MCF 10A (cell line): Measurements from ENCODE around the gene IAH1. TPM values are rescaled to one million over a fixed set of nuclear protein-coding genes. Genes with fewer than 3 reads are reported as not detected.
A peak's percentile ranks its signal among the peaks of the same experiment; 100 is the strongest.

Source experiments
- BruUV-seq: library from RNA; stranded (reverse); fragments of 400-500 nt; replicated peaks from 2 replicates; lab custom pipeline; 2021; lab: Mats Ljungman, UMichigan
- CTCF ChIA-PET: fragments of 300-600 bp; sonication (Branson Sonifier 250); formaldehyde crosslinking; extraction: SDS; loops from one replicate; lab custom pipeline; 2021; ENCODE audit warnings: antibody characterized with exemption, inconsistent platforms; lab: Yijun Ruan, JAX
- POLR2A ChIA-PET: fragments of 300-600, 350-650 bp; sonication (Branson Sonifier 250); formaldehyde crosslinking; extraction: SDS; loops from one replicate; lab custom pipeline; 2020; ENCODE audit warnings: antibody characterized with exemption, inconsistent platforms; lab: Yijun Ruan, JAX
- DNase-seq: peaks from one replicate; pipeline ENCODE4 v3.0.0-alpha.2; 2018; ENCODE audit not compliant: unreplicated experiment
- H3K27ac Mint-ChIP-seq: one replicate; pipeline ENCODE4 v1.8.0; 2022; ENCODE audit warnings: mild to moderate bottlenecking, low read depth, mixed read lengths; ENCODE audit not compliant: unreplicated experiment
- H3K27me3 Mint-ChIP-seq: one replicate; pipeline ENCODE4 v1.8.0; 2022; ENCODE audit warnings: mixed read lengths; ENCODE audit not compliant: insufficient read depth, unreplicated experiment
- H3K36me3 Mint-ChIP-seq: one replicate; pipeline ENCODE4 v1.8.0; 2022; ENCODE audit warnings: mild to moderate bottlenecking, moderate library complexity, mixed read lengths; ENCODE audit not compliant: insufficient read depth, unreplicated experiment
- H3K4me1 Mint-ChIP-seq: one replicate; pipeline ENCODE4 v1.8.0; 2022; ENCODE audit warnings: mixed read lengths; ENCODE audit not compliant: insufficient read depth, unreplicated experiment
- H3K4me3 Mint-ChIP-seq: one replicate; pipeline ENCODE4 v1.8.0; 2022; ENCODE audit warnings: mild to moderate bottlenecking, moderate library complexity, mixed read lengths; ENCODE audit not compliant: unreplicated experiment
- H3K9me3 Mint-ChIP-seq: one replicate; pipeline ENCODE4 v1.8.0; 2022; ENCODE audit warnings: mixed read lengths; ENCODE audit not compliant: unreplicated experiment
- CTCF ChIP-seq: fragments of 200-600 bp; IDR thresholded peaks from one replicate; pipeline ENCODE4 v1.8.0; 2022; ENCODE audit warnings: antibody characterized with exemption, mild to moderate bottlenecking; ENCODE audit not compliant: unreplicated experiment
- intact Hi-C: fragments of 100-400 bp; cut with micrococcal nuclease; formaldehyde crosslinking; loops from 2 replicates; pipeline ENCODE4 v1.14.1; 2022
- total RNA-seq: library from RNA; stranded (reverse); gene quantifications from 2 replicates; pipeline ENCODE4 v1.2.3, GENCODE V29; 2022

The IAH1 gene
- total RNA-seq, 1 experiment from 2014 or later, result 74.7 TPM

GRCh38 chr2:9533663-9534062, 59.3 kb downstream of the IAH1 start:
- TF ChIP-seq CTCF, result no peak
- Mint-ChIP-seq H3K4me3 (no peak overlapping the region), H3K27me3 (no peaks in the 10 kb centered on the region), H3K4me1 (peaks cover 8% of the 10 kb centered on the region), H3K36me3 (peaks cover 48% of the 10 kb centered on the region), H3K27ac (no peak overlapping the region), H3K9me3 (no peaks in the 10 kb centered on the region)
- intact Hi-C loops, result no loop called here
- no peak for DNase-seq
- POLR2A ChIA-PET, result interaction anchor here (0.7 to 1.4 kb wide), 4 partner anchors 9 to 25 kb away, joined by 4 to 6 read pairs (median 4); partner anchors contain the start of gene ADAM17
- BruUV-seq, result no TSS peak
- CTCF ChIA-PET, result interaction anchor here (0.6 to 0.9 kb wide), 4 partner anchors 98 to 1107 kb away, joined by 3 to 6 read pairs (median 4); no protein-coding TSS in a partner anchor

- no peak for DNase-seq
- CTCF ChIA-PET, result no interaction called here
- intact Hi-C loops, result no loop called here
- POLR2A ChIA-PET, result interaction anchor here (0.7 to 2.3 kb wide), 6 partner anchors 9 to 873 kb away, joined by 3 to 11 read pairs (median 3); no protein-coding TSS in a partner anchor
- H3K4me3 Mint-ChIP-seq, result no peak overlapping the region
- H3K9me3 Mint-ChIP-seq, result no peaks in the 10 kb centered on the region
- peak overlapping the region; percentile 51 for H3K27ac Mint-ChIP-seq
- H3K27me3 Mint-ChIP-seq, result no peaks in the 10 kb centered on the region
- TF ChIP-seq CTCF, result no peak
- BruUV-seq, result no TSS peak
- H3K4me1 Mint-ChIP-seq, result peaks cover 14% of the 10 kb centered on the region
- H3K36me3 Mint-ChIP-seq, result peaks cover 38% of the 10 kb centered on the region
Measured at GRCh38 chr2:9535177-9535576, 60.8 kb downstream of the IAH1 start.

GRCh38 chr2:9536504-9536903, 62.2 kb downstream of the IAH1 start:
- peaks cover 14% of the 10 kb centered on the region for H3K4me1 Mint-ChIP-seq
- H3K27ac Mint-ChIP-seq, result peak overlapping the region; percentile 46
- no peak overlapping the region for H3K4me3 Mint-ChIP-seq
- H3K27me3 Mint-ChIP-seq, result no peaks in the 10 kb centered on the region
- TF ChIP-seq CTCF, result no peak
- no peak for DNase-seq
- ChIA-PET POLR2A (interaction anchor here (0.7 to 4.6 kb wide), 5 partner anchors 10 to 520 kb away, joined by 3 to 41 read pairs (median 4); partner anchors contain the start of gene ADAM17), CTCF (interaction anchor here (1.0 kb wide), 1 partner anchor 234 kb away, joined by 3 read pairs; no protein-coding TSS in a partner anchor)
- no TSS peak for BruUV-seq
- H3K9me3 Mint-ChIP-seq, result no peaks in the 10 kb centered on the region
- H3K36me3 Mint-ChIP-seq, result peaks cover 38% of the 10 kb centered on the region
- intact Hi-C loops, result no loop called here

GRCh38 chr2:9538000-9538507, 63.7 kb downstream of the IAH1 start:
- intact Hi-C loops, result no loop called here
- H3K27ac Mint-ChIP-seq, result peak overlapping the region; percentile 79
- POLR2A ChIA-PET, result interaction anchor here (0.6 to 4.6 kb wide), 9 partner anchors 9 to 459 kb away, joined by 3 to 41 read pairs (median 4); partner anchors contain the start of genes ADAM17 and ITGB1BP1
- no peaks in the 10 kb centered on the region for H3K27me3 Mint-ChIP-seq
- no peak for TF ChIP-seq CTCF
- BruUV-seq, result no TSS peak
- CTCF ChIA-PET, result no interaction called here
- no peak overlapping the region for H3K4me3 Mint-ChIP-seq
- H3K9me3 Mint-ChIP-seq, result no peaks in the 10 kb centered on the region
- peaks cover 14% of the 10 kb centered on the region for H3K4me1 Mint-ChIP-seq
- DNase-seq, result peak; percentile 85
- peaks cover 39% of the 10 kb centered on the region for H3K36me3 Mint-ChIP-seq

Other genes with a start within 250 kb of the IAH1 start
- gene ITGB1BP1, start 51.0 kb upstream of the IAH1 start, total RNA-seq, result 124 and 125 TPM in 2 replicates
- 51.0 and 51.6 TPM in 2 replicates for gene CPSF3, start 50.9 kb upstream of the IAH1 start, total RNA-seq
- gene ADAM17, start 81.3 kb downstream of the IAH1 start, total RNA-seq, result 44.3 and 47.3 TPM in 2 replicates
- 239 TPM in 2 replicates for gene YWHAQ, start 156.4 kb downstream of the IAH1 start, total RNA-seq